HUES64 (cell line): ENCODE results near the gene SELENOW.
"Not testable (repeated sequence)": the region's sequence is repeated elsewhere in the genome, so short reads cannot be mapped to it uniquely, and the experiment has no call there.

Experiments used
- H3K27ac ChIP-seq: 2 replicates; pipeline ENCODE4 v1.7.0; 2013; ENCODE audit warnings: low read depth, low read length, inconsistent platforms
- H3K27me3 ChIP-seq: 2 replicates; pipeline ENCODE4 v1.6.1; 2013; ENCODE audit warnings: mild to moderate bottlenecking, low read length; ENCODE audit not compliant: insufficient read depth
- H3K36me3 ChIP-seq: 2 replicates; pipeline ENCODE4 v1.6.1; 2013; ENCODE audit warnings: mild to moderate bottlenecking, low read length; ENCODE audit not compliant: insufficient read depth
- H3K4me1 ChIP-seq: 2 replicates; pipeline ENCODE4 v1.6.1; 2013; ENCODE audit warnings: mild to moderate bottlenecking, low read length, moderate library complexity; ENCODE audit not compliant: insufficient read depth
- H3K4me3 ChIP-seq: 2 replicates; pipeline ENCODE4 v1.5.1; 2013; ENCODE audit warnings: mild to moderate bottlenecking, low read length, moderate library complexity
- H3K9ac ChIP-seq: 2 replicates; pipeline ENCODE4 v1.6.1; 2013; ENCODE audit warnings: mild to moderate bottlenecking, low read depth, low read length
- H3K9me3 ChIP-seq: 2 replicates; pipeline ENCODE4 v1.6.1; 2013; ENCODE audit warnings: low read depth, low read length; ENCODE audit not compliant: insufficient read depth
- WGBS: fragments of 150-250, 120-280 bp; methylation state at CpG from one replicate; pipeline ENCODE4 v1.1.7; 2013; ENCODE audit warnings: missing lambda C conversion rate; 5-methylcytosine and 5-hydroxymethylcytosine counted together

SELENOW gene

DNA sequence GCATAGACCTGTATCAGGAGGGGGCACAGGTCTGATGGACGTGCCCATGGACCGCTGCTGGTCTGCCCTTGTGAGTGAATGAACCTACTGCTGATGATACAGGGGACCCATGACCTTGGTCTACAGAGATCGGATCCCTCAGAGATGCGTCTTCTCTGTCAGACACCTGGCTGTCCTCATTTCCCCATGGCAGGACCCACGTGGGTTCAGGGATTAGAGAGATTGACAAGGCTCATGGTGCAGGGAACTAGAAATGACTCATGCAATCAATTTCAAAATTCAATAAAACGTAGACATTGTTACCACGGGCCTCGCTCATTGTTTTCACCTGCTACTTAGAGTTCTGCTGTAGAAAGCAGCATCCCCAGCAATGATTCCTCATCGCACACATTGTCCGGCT, 26.8 kb downstream of the SELENOW start:
- no peaks in the 10 kb centered on the region for H3K4me1 ChIP-seq
- H3K27ac ChIP-seq = no peak overlapping the region
- no peaks in the 10 kb centered on the region for H3K9me3 ChIP-seq
- no peaks in the 10 kb centered on the region for H3K36me3 ChIP-seq
- H3K27me3 ChIP-seq = no peaks in the 10 kb centered on the region
- H3K4me3 ChIP-seq = no peak overlapping the region
- WGBS = 94% methylated on average over 10 of the region's 10 CpGs
- H3K9ac ChIP-seq = no peak overlapping the region

DNA sequence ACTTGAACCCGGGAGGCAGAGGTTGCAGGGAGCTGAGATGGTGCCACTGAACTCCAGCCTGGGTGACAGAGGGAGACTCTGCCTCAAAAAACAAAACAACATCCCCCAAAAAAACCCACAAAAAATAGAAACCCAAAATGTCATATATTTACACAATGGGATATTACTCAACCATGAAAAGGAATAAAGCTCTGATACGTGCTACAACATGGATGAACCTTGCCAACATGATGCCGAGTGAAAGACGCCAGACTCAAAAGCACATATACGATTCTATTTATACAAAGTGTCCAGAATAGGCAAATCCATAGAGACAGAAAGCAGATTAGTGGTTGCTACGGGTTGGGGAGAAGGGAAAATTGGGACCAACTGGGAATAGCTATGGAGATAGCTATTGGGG, 27.9 kb downstream of the SELENOW start:
- Histone ChIP-seq H3K4me1 (no peaks in the 10 kb centered on the region), H3K36me3 (no peaks in the 10 kb centered on the region), H3K27me3 (no peaks in the 10 kb centered on the region), H3K9ac (no peak overlapping the region), H3K9me3 (no peaks in the 10 kb centered on the region), H3K27ac (no peak overlapping the region), H3K4me3 (no peak overlapping the region)
- 95% methylated on average over 6 of the region's 6 CpGs for WGBS

DNA sequence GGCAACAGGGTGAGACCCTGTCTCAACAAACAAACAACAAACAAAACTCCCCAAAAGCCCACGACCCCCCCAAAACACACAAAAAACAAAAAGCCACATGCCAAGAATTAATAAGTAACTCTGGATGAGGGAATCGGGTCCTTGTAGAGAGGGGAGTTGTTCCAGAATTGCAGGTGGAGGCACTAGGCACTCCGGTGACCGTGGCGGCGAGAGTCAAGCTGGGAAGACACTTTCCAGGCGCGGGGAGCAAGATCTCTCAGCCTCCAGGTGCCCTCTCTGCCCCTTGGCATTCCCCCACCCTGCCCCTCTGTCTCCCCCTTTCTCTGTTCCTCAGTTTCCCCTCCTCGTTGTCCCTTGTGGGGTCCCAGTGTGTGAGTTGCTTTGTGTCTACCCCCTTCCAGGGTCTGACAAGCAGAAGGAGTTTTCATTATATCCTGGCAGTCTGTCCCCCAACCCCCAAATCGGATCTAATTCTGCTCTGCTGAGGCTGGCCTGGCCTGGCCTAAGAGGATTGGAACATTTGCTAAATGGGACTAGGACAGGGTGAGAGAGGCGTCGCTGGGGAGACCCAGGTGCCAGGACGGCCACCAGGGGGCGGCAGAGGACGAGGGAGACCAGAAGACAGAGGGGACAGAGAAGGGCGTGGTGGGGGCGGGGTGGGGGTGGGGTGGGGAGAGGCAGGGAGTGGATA, 34.9 kb downstream of the SELENOW start:
- H3K36me3 ChIP-seq = no peaks in the 10 kb centered on the region
- H3K27ac ChIP-seq = no peak overlapping the region
- 42% methylated on average over 17 of the region's 17 CpGs for WGBS

DNA sequence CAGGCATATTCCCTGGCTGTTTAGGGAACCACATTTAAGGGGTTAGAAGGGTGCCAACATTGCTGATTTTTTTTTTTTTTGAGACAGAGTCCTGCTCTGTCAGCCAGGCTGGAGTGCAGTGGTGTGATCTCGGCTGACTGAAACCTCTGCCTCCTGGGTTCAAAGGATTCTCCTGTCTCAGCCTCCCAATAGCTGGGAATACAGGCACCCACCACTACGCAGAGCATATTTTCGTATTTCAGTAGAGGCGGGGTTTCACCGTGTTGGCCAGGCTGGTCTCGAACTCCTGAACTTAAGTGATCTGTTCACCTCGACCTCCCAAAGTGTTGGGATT, 35.5 kb downstream of the SELENOW start:
- Histone ChIP-seq H3K36me3 (no peaks in the 10 kb centered on the region), H3K9me3 (no peaks in the 10 kb centered on the region)

More for the DNA sequence above, 34.9 kb downstream of the SELENOW start:
- H3K4me1 ChIP-seq = peaks cover 3% of the 10 kb centered on the region; the same call in 1 of the 2 replicates
- H3K27me3 ChIP-seq = no peaks in the 10 kb centered on the region
- H3K9me3 ChIP-seq = no peaks in the 10 kb centered on the region
- no peak overlapping the region for H3K4me3 ChIP-seq
- H3K9ac ChIP-seq = no peak overlapping the region

DNA sequence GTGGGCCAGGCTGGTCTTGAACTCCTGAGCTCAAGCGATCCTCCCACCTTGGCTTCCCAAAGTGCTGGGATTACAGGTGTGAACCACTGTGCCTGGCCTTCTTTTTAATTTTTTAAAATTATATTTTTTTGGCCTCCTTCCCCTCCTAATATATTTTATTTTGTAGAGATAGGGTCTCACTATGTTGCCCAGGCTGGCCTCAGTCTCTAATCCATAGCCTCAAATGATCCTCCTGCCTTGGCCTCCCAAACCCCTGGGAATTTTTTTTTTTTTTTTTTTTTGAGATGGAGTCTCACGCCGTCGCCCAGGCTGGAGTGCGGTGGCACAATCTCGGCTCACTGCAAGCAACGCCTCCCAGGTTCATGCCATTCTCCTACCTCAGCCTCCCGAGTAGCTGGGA, 37.8 kb downstream of the SELENOW start:
- H3K27ac ChIP-seq, H3K9me3 ChIP-seq, H3K4me3 ChIP-seq, H3K9ac ChIP-seq, H3K36me3 ChIP-seq, H3K27me3 ChIP-seq: not testable (repeated sequence)
- WGBS = 94% methylated on average over 8 of the region's 8 CpGs
- H3K4me1 ChIP-seq = peaks cover 20% of the 10 kb centered on the region

More for the DNA sequence above, 35.5 kb downstream of the SELENOW start:
- WGBS = 58% methylated on average over 7 of the region's 7 CpGs
- peaks cover 3% of the 10 kb centered on the region; the same call in 1 of the 2 replicates for H3K4me1 ChIP-seq
- no peak overlapping the region for H3K27ac ChIP-seq
- no peak overlapping the region for H3K9ac ChIP-seq
- no peak overlapping the region for H3K4me3 ChIP-seq
- H3K27me3 ChIP-seq = no peaks in the 10 kb centered on the region

DNA sequence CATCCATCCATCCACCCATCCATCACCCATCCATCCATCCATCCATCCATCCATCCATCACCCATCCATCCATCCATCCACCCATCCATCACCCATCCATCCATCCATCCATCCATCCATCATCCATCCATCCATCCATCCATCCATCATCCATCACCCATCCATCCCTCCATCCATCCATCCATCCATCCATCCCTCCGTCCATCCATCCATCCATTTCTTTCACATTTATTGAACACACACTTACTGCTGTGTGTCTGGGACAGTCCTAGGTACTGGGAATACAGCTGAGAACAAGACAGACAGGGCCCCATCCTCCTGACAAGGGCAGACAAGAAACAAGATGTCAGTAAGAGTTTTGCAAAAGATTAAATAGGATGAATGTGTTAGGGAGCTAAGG, 39.7 kb downstream of the SELENOW start:
- not testable (repeated sequence) for H3K9me3 ChIP-seq, H3K36me3 ChIP-seq, H3K27ac ChIP-seq, H3K9ac ChIP-seq, H3K27me3 ChIP-seq, H3K4me3 ChIP-seq
- 97% methylated on average over 1 of the region's 1 CpG for WGBS
- peaks cover 31% of the 10 kb centered on the region for H3K4me1 ChIP-seq

DNA sequence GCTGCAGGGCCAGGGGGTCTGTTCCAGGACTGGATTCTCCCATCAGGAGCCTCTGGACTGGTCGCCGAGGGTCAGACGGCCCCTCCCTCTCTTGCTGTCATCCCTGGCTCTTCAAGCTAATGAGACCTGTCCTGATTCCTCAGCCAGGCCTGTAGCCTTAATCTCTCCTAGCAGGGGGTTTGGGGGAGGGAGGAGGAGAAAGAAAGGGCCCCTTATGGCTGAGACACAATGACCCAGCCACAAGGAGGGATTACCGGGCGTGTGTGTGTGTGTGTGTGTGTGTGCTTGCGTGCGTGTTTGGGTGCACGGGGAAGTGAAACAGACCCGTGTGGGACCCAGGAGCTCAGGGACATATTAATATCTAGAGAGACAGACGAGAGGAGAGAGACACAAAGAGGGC, 41.4 kb downstream of the SELENOW start:
- 10% methylated on average over 10 of the region's 10 CpGs for WGBS
- H3K4me3 ChIP-seq = peak overlapping the region; percentile 27; the same call in 1 of the 2 replicates
- 0 out of 2 replicates have a peak overlapping the region, but pooled peaks have one; percentile 17 for H3K9ac ChIP-seq
- H3K9me3 ChIP-seq = no peaks in the 10 kb centered on the region
- H3K4me1 ChIP-seq = peaks cover 27% of the 10 kb centered on the region
- no peaks in the 10 kb centered on the region for H3K27me3 ChIP-seq
- H3K36me3 ChIP-seq = no peaks in the 10 kb centered on the region
- H3K27ac ChIP-seq = no peak overlapping the region

DNA sequence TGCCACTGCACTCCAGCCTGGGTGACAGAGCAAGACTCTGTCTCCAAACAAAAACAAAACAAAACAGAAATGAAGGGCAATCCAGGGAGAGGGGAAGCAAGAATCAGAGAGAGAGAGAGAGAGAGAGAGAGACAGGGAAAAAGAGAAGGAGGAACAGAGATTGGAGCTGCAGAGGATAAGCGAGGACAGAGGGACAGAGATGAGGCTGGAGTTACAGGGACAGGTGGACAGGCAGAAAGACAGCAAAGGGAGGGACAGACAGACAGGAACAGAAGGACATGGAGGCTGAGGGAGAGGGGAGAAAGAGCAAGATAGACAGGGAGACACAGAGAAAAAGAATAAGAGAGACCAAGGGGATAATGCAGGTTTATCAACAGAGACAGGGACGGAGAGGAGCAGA, 41.9 kb downstream of the SELENOW start:
- WGBS = 77% methylated on average over 2 of the region's 2 CpGs
- H3K27ac ChIP-seq = no peak overlapping the region
- H3K4me1 ChIP-seq = peaks cover 27% of the 10 kb centered on the region
- H3K9me3 ChIP-seq = no peaks in the 10 kb centered on the region
- no peaks in the 10 kb centered on the region for H3K36me3 ChIP-seq
- H3K4me3 ChIP-seq = no peak overlapping the region
- H3K27me3 ChIP-seq = no peaks in the 10 kb centered on the region
- no peak overlapping the region for H3K9ac ChIP-seq

DNA sequence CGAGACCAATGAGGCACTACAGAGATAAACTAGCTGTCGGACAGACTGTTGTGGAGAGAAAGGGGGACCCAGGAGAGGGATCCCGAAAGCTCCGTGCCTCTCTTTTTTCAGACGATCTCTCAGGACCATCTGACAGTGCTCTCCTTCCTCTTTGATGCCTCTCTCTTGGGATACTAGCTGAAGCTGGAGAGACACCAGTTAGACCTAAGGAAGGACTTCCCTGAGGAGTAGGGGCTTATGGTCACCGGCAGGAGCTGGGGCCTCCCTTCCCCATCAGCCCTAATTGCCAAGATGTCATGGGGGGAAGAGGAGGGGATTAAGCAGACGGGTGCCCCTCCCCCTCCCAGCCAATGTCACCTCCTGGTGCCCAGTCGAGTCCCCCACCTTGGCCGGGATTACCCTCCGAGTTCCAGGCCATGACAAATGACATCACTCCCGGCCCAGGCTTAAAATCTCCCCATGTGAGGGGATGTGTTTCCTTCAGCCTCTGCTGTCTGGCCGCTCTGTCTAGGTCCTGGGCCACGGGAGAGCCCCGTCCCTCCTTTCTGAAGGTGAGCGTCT, 43.0 kb downstream of the SELENOW start, which contains the start of gene CRX:
TSS of gene CRX (plus strand) at position 478 of the 561 bp plus-strand sequence. CDS start 12,507 bp downstream, outside the sequence.
- no peak within 1 kb of the TSS for H3K9ac ChIP-seq
- no peaks in the 10 kb centered on the region for H3K9me3 ChIP-seq
- no peaks in the 10 kb centered on the region for H3K36me3 ChIP-seq
- peaks cover 27% of the 10 kb centered on the region for H3K4me1 ChIP-seq
- H3K4me3 ChIP-seq = no peak within 1 kb of the TSS
- no peaks in the 10 kb centered on the region for H3K27me3 ChIP-seq
- 55% methylated on average over 14 of the region's 15 CpGs for WGBS
- H3K27ac ChIP-seq = no peak within 1 kb of the TSS

DNA sequence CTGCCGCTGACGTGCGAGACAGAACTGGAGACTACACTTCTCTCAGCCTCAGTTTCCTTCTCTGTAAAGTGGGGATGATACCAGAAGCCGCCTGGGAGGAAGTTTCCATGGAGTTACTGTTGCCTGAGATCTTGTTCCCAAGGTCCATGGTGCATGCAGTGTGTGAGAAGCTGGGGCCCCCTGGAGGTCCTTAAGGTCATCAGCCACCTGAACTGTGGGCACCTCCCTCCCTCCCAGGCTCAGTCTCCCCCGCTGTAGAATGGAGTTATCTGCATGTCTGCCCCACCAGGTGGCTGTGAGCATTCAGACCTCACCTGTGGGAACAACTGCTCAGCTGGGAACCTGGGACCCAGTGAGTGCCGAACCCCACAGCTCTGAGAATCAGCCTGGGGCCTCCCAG, 45.9 kb downstream of the SELENOW start:
- Histone ChIP-seq H3K4me3 (no peak overlapping the region), H3K4me1 (peaks cover 33% of the 10 kb centered on the region), H3K9me3 (no peaks in the 10 kb centered on the region), H3K27me3 (no peaks in the 10 kb centered on the region), H3K27ac (no peak overlapping the region), H3K36me3 (no peaks in the 10 kb centered on the region), H3K9ac (no peak overlapping the region)
- WGBS = 78% methylated on average over 6 of the region's 6 CpGs

DNA sequence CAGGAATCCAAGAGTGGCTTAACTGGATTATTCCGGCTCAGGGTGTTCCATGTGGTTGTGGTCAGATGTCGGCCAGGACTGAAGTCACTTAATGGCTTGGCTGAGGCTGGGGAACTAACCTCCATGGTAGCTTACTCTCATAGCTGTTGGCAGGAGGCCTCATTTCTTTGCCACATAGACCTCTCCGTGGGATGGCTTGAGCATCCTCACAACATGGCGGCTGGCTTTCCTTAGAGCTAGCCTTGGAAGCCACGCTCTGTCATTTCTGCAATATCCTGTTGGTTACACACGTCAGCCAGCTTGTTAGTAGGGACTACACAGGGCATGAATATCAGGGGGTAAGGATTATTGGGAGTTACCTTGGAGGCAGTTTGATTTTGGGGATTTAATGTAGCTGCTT, 48.3 kb downstream of the SELENOW start:
- H3K9ac ChIP-seq = no peak overlapping the region
- H3K36me3 ChIP-seq = no peaks in the 10 kb centered on the region
- H3K27ac ChIP-seq = no peak overlapping the region
- WGBS = 92% methylated on average over 6 of the region's 6 CpGs
- H3K4me3 ChIP-seq = no peak overlapping the region
- no peaks in the 10 kb centered on the region for H3K9me3 ChIP-seq
- H3K4me1 ChIP-seq = peaks cover 15% of the 10 kb centered on the region; the same call in 1 of the 2 replicates
- no peaks in the 10 kb centered on the region for H3K27me3 ChIP-seq
